Measurements from ENCODE around the gene ZFYVE28. TPM values are rescaled to one million over a fixed set of nuclear protein-coding genes. Genes with fewer than 3 reads are reported as not detected.
A peak's percentile ranks its signal among the peaks of the same experiment; 100 is the strongest.

Gene ZFYVE28
- total RNA-seq, 4 donors from 2014 or later, result 20.6 to 153 (median 63.2) TPM

GRCh38 chr4:2437475-2438215 is 19.2 kb upstream of the ZFYVE28 start:
- H3K27me3 ChIP-seq, result no peaks in the 10 kb centered on the region
- H3K27ac ChIP-seq, result no peak overlapping the region
- no peak for DNase-seq
- TF ChIP-seq POLR2A (IDR thresholded peaks at IDR 0.05) (no peak), CTCF (IDR thresholded peaks at IDR 0.05) (no peak)
- H3K4me1 ChIP-seq, result no peaks in the 10 kb centered on the region
- H3K4me3 ChIP-seq, result no peak overlapping the region
- H3K9me3 ChIP-seq, result no peaks in the 10 kb centered on the region
- no peaks in the 10 kb centered on the region for H3K36me3 ChIP-seq

- TF ChIP-seq CTCF (IDR thresholded peaks at IDR 0.05), result no peak
- no peaks in the 10 kb centered on the region for H3K9me3 ChIP-seq
- H3K4me3 ChIP-seq, result no peak overlapping the region
- no peak overlapping the region for H3K27ac ChIP-seq
- no peaks in the 10 kb centered on the region for H3K4me1 ChIP-seq
- no peaks in the 10 kb centered on the region for H3K27me3 ChIP-seq
- no peak for DNase-seq
- no peaks in the 10 kb centered on the region for H3K36me3 ChIP-seq
These were observed 18.5 kb upstream of the ZFYVE28 start for GRCh38 chr4:2436761-2437474.

GRCh38 chr4:2436301-2436700 is 17.9 kb upstream of the ZFYVE28 start:
- no peaks in the 10 kb centered on the region for H3K9me3 ChIP-seq
- no peaks in the 10 kb centered on the region for H3K36me3 ChIP-seq
- H3K4me3 ChIP-seq, result no peak overlapping the region
- no peaks in the 10 kb centered on the region for H3K27me3 ChIP-seq
- no peaks in the 10 kb centered on the region for H3K4me1 ChIP-seq
- peak in 1 of 3 donors; percentile 60 for DNase-seq
- TF ChIP-seq CTCF (IDR thresholded peaks at IDR 0.05), result peak in 3 of 6 experiments; percentile 45 to 50 (median 48)
- no peak for TF ChIP-seq POLR2A (IDR thresholded peaks at IDR 0.05)
- no peak overlapping the region for H3K27ac ChIP-seq

GRCh38 chr4:2434420-2434819 is 16.0 kb upstream of the ZFYVE28 start:
- DNase-seq, result no peak
- Histone ChIP-seq H3K4me1 (no peaks in the 10 kb centered on the region), H3K36me3 (no peaks in the 10 kb centered on the region), H3K4me3 (no peak overlapping the region), H3K27ac (no peak overlapping the region), H3K27me3 (no peaks in the 10 kb centered on the region), H3K9me3 (no peaks in the 10 kb centered on the region)
- TF ChIP-seq CTCF (IDR thresholded peaks at IDR 0.05) (no peak), POLR2A (IDR thresholded peaks at IDR 0.05) (no peak)

GRCh38 chr4:2433609-2434350 is 15.3 kb upstream of the ZFYVE28 start:
- Histone ChIP-seq H3K4me1 (no peaks in the 10 kb centered on the region), H3K27ac (no peak overlapping the region), H3K36me3 (no peaks in the 10 kb centered on the region), H3K27me3 (no peaks in the 10 kb centered on the region), H3K4me3 (no peak overlapping the region), H3K9me3 (no peaks in the 10 kb centered on the region)
- TF ChIP-seq CTCF (IDR thresholded peaks at IDR 0.05) (no peak), POLR2A (IDR thresholded peaks at IDR 0.05) (no peak)
- no peak for DNase-seq

Data from Peyer's patch (tissue), 4 donors.